Activated T-cell treated with anti-CD3 and anti-CD28 coated beads for 1 hour (primary cell): Measurements from ENCODE around the gene TMEM63C.
A peak's percentile ranks its signal among the peaks of the same experiment; 100 is the strongest.

Source experiments
- DNase-seq: peaks from one replicate; pipeline ENCODE4 v3.0.0-alpha.2; 2020; ENCODE audit warnings: low read depth

The TMEM63C gene

DNA sequence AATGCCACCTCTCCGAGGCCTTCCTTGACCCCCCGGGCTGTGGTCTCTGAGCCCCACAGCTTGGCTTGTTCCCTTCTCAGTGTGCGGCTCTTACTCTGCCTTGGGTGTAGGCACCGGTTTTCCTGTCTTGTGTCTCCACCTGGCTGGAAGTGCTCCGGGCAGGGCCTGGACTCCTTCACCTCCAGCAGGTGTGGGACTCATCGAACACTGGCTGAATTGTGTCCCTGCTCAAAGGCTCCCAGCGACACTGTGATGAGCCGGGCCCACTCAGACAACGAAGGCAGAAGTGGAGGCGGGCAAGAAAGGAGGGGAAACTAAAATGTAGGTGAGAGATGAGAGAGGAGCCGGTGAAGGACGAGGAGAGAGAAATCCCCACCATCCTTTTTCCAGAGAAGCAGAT, 18.0 kb downstream of the TMEM63C start:
- no peak for DNase-seq

DNA sequence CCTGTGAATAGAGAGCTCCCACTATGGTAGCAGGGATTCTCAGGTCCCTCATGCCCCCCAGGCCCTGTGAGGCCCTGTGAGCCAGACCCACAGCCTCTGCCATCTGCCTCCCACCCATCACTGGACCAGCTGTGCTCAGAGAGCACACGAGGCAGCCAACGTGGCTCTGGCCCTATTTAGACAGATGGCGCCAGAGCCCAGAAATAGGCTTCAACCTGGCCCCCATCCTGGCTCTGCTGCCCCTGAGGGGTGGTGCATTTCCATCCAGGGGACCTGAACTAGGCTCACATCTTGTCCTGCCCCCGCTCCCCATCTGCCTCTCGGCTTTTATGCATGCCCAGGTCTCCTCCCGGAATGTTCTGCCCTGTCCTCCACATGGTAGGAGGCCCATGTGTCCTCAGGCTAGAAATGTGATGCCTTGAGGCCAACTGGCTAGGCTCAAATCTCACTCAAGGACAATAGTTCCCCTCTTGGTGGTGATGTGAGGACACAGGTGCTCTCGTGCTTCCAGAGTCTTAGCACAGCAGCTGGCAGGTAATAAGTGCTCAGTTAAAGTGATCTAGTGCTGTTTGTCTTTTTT, 18.9 kb downstream of the TMEM63C start:
- DNase-seq = no peak

DNA sequence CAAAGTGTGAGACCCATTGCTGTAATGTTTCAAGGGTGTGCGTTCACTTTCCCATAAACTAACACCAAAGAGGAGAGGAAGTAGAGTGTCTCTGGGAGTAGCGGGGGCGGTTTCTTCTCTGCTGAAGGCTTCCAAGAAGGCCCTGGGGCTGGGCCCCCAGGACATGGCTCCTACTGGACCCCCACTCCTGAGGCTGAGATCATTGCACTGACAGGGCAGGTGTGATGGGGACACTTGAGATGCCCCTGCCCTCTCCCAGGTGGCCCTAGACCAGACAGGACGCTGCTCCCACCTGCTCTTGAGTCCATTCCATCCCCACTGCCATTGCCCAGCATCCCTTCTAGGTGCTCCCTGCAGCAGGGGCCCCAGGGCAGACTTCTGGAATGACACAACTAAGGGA, 20.1 kb downstream of the TMEM63C start:
- DNase-seq = no peak

DNA sequence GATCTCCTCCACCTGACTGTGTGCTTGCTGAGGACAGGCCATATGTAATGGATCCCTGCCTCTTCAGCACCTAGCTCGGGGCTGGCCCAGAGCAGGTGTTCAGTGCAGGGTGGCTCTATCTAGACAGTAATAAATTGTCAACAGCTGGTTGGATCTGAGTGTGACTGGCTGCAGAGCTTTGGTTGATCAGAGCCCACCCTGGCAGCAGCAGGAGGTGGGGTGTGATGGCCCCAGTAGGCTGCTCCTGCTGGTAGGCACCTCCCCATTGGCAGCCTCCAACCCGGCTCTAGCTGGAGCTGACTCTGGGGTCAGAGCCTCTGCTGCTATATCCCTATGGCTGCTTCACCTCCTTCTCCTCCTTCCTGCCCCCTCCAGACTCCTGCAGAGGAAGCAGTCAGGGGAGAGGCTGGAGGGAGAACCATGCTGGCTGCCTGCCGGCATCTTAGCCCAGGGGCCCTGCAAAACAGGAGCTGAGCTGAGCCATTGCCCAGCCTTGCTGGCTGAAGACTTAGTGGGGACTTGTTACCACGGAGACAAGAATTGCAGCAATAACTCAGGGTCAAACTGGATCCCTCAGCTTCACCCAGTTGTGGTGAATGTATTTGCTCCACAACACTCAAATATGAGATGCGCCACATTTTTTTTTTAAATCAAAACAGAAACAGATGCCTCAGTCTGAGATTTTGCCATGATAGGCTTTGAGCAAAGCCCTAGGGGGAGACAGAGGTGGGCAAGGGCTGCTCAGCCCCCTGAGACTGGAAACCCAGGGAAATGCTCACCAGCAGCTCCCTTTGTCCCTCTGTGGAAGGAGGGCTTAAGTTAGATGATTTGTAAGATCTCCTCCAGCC, 22.2 kb downstream of the TMEM63C start:
- DNase-seq = no peak

DNA sequence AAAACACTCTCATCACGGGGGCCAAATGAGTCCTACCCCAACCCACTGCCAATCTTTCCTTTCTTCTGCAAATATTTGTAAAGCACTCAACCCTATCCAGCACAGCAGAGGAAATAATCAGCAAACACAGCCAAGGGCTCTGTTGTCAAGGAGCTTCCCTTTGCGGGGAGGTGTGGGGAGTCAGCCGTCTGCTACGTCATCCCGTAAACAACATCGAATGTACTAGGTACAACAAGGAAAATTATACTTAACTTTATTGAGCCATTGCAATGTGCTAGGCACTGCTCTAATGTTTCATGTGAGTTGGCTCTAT, 22.8 kb downstream of the TMEM63C start:
- no peak for DNase-seq

DNA sequence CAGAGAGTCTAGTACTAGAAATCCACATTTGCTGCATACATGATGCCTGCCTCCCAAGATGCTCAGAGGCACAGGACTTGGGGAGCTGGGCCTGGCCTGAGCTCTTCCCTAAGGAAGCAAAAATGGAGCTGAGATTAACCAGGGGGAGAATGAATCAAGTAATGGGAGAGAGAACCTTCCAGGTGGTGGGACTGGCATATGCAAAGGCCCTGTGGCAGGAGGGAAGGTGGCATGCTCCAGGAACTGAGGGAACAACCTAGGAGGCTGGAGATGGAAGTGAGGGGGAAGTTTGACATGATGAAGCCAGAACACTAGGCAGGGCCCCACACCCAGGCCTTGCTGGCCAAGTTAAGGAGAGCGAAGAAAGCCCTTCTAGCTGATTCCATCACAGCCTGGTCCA, 23.3 kb downstream of the TMEM63C start:
- DNase-seq = no peak

DNA sequence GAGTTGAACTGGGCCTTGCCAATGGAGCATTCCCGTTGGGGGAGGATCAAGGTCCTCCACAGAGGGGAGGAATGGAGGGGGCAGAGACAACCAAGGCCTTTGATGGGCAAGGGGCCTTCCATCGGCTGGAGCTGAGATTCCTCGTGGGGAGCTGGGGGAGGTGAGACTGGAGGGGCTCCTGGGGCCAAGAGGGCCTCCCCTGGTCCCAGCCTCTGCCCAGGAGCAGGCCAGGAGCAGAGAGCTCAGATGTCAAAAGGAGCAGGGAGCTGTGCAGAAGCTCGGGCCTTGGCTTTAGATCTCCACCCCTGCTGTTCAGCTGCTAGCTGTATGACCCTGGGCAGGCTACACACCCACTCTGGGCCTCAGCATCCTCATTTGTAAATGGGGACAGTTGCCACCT, 24.0 kb downstream of the TMEM63C start:
- DNase-seq = no peak

DNA sequence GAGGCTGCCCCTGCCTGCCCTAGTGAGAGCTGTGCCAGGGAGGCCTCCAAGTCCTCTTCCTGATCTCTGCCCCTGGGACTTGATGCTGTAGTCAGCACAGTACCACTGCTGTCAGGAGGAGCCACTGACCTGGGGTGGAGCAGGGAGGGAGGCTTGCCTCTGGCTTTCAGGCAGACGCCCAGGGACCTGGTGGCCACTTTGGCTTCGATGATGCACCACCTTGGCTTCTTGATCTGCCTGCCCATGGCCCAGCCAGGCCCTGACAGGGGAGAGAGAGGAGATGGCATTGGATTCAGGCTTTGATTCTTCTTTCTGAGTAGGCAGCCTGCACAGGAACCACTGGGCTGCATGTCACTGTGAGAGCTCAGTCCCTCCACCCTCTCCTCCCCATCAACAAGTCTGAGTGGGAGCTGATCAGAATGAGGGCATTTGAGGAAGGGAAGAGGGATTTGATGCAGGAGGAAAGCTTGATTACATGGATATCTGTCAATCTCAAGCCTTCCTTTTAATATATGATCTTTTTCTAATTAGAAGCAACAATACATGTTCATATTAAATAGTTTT, 24.7 kb downstream of the TMEM63C start:
- no peak for DNase-seq

DNA sequence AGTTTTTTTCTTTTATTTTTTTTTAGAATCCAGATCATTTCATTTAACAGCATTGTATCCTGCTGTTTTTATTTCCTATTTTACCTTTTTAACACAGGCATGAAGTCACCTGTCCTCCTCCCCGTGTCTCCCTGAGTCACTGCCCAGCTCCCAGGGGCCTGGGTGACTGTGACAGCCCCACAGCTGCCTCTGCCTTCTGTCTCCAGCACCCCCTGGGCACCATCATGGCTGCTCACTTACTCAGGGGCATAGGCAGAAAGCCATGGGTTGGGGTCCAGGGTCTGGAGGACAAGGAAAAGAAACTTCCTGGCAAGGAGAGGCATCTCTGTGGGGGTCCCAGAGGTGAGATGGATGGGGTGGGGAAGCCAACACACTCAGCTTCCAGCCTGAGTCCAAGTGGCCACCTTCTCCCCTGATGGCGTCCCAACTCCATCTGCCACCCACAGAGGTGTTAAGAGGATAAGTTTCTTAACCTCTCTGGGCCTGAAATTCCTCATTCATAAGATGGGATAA, 25.3 kb downstream of the TMEM63C start:
- no peak for DNase-seq

DNA sequence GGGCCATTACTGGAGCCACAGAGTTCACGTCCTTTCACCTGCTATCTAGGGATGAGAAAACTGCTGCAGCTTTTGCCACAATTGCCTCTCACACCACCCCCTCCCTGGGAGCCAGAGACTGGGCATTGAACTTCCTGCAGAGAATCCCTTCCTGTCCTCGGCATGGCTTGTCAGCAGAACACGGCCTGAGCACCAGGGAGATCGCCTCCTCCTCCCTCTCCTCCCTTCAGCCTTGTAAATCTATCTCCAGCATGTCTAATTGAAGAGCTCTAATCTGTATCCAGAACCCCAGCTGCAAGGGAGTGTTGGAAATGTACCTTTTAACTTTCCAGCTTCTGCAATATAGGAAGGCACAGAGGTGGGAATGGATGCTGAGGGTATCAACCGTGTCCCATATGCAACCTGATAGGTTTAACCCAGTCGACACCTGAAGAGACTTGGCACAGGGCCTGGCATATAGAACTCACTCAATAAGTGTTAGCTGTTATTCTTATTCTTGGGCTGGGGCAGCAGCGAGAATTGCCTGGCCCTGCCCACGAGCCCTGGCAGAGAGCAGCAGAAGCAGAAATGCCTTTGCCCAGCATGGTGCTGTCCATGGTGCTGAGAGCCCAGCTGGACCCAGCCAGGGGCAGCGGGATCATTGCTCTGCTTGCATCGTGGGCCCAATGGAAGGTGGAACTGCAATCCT, 26.8 kb downstream of the TMEM63C start:
- peak; percentile 48 for DNase-seq

DNA sequence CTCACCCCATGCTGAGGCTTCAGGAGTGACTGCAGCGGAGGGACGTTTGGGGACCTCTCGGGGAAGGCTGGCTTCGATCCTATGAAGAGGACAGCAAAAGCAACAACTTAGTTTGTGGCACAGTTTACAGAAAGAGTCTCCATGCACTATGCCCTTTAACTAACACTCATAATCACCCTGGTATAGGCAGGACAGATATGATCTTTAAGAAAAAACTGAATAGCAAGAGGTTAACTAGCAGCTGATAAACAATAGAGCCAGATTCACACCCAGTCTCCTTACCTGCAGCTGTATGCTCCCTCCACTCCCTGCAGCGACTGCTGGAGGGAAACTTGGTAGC, 27.4 kb downstream of the TMEM63C start:
- DNase-seq = no peak

DNA sequence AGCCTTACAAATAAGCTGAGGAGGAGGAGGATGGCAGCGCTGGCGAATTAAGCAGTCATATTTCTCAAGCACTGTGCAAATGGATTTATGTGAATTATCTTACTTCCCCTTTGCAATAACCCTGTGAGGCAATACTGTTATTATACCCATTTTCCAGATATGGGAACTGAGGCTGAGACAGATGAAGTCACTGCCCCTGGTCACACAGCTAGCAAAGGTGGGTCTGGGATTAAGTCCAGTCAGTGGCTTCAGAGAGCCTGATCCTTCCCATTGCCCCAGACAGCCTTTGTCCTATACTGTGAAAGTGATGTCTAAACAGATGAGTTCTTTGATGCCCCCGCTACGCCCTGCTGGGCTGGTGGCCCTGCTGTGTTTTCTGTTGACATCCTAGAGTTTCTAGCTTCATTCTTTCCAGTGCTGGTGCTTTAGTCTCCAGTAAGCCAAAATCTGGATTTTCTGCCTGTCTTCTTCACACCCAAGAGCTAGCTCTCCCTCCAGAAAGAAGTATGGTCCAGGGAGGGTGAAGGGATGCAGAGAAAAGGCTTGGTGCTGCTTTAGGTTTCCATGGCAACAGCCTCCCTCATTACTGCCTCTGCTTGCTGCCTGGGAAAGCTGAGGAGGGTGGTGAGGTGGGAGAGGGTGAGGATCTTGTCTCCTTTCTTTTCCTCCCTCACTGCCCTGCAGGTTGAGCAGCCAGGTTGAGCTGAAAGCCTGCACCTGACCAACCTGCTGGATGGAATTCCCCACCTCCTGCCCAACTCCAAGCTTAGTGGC, 30.7 kb downstream of the TMEM63C start:
- DNase-seq = no peak

DNA sequence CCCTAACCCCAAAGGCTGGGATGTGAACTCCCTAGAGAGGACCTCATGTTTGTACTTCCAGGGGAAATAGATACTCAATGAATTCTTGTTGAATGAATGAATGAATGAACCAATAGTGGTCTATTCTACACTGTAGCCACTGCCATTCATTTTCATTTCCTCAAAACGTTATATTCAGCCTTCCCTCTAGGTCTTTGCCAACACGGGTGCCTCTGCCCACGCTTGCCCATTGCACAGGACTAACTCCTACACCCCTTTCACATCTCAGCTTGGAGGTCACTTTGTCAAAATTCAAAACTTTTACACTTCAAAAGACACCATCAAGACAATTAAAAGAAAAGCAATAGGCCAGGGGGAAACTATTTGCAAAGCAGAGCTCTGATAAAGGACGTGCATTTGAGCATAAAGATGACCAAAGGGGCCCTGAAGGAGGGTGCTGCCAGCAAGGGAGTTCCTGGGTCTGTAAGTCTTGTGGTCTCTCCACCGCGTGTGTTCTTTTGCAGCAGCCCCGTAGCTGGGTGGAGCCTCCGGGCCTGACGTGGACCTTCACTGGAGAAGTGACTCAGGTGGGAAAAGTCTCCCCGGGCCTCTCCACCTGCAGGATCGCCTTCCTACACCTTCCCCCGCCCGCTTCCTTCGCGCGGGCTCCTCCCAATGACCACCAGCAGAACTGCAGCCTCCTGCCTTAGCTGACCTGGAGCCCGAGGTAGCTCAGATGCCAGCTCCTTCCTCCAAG, 31.5 kb downstream of the TMEM63C start:
- DNase-seq = no peak

DNA sequence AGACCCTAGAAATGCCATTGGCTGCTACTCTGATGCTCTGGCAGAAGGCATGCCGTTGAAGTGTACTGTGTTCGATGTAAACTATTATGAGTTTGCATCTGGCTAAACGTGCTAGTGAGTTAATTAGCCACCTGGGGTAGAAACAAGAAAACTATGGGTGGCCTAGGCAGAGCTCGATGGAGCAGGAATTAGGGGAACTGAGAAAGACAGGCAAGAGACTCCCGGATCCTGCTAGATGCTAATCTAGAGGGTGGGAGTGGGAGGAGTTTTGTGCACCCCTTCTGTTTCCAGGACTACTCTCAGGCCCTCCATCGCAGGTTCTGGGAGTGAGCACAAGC, 32.0 kb downstream of the TMEM63C start:
- DNase-seq = no peak

DNA sequence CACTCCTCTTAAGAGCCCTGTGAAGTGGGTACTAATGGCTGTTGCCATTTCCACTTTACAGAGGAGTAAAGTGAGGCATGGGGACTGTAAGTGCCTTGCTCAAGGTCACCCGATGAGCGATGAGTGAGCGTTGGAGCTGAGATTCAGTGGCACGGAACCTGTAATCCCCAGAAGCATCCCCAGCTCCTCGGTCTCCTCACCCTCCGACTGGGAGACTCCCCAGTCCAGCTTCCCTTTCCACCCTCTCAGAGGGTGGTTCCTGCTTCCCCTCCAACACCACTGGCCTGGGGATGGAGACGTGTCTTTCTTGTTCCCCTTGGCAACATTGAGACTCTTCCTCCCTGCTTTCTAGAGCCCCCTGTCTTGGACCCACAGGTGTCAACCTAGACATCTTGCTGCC, 32.6 kb downstream of the TMEM63C start:
- DNase-seq = no peak

DNA sequence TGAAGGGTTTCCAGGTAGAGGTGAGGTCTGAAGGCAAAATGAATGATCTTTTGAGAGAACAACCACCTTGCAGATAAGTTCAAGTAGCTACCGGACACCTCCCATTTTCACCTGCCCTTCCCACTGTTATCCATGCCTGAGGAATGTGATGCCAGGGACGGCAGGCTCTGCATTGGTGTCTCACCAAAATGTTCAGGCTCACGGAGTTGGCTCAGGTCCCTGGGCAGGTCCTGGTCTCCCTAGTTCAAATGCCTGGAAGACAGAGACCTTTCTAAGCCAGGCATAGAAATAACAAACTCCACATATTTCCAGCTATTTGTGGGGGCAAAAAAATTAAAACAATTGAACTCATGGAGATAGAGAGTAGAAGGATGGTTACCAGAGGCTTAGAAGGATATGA, 36.0 kb downstream of the TMEM63C start:
- DNase-seq = no peak

DNA sequence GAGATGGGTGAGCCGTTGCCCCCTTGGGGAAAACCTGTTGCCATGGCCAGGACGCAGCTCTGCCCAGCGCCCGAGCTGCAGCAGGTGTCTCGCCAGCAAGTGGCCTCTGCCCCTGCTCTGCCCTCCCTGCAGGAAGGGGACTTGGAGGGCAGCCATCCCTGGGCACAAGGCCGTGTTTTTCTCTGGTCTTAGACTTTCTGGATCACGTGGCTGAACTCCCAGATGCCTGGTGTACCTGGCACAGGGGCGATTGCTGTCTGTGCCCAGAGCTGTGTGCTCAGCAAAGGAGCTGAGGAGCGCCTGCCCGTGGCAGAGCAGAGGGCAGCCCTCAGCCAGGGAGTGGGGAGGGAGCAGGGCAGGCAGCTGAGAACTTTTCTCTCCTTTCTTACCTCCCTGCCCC, 38.0 kb downstream of the TMEM63C start:
- DNase-seq = no peak

DNA sequence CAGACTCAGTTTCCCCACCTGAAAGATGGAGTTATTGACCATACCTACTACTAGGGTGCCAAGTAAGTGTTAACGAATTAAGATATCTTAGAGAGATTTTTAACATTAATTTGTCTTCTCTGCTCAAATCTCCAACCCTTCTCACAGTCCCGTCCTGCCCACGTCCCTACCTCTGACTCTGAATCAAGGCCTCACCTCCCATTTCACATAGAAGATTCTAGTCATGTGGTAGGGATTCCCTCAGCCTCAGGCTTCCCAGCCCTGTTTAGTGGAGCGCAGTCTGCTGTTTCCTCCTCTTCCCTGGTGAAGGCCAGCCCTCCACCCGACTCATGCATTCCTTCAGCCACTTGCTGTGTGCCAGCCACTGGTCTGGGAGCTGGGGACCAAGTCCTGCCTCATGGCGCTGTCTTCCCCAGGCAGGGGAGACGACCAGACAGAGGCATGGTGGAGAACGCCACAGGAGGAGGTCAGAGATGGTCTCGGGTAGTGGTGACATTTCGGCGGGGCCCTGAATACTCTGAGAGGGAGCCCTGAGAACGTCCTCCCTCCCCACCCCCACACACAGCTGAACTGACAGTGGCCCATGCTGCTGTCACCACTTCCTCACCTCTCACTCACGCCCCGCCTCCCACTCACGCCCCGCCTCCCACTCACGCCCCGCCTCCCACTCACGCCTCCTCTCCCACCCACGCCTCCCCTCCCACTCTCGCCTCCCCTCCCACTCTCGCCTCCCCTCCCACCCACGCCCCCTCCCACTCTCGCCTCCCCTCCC, 38.8 kb downstream of the TMEM63C start:
- DNase-seq = no peak

DNA sequence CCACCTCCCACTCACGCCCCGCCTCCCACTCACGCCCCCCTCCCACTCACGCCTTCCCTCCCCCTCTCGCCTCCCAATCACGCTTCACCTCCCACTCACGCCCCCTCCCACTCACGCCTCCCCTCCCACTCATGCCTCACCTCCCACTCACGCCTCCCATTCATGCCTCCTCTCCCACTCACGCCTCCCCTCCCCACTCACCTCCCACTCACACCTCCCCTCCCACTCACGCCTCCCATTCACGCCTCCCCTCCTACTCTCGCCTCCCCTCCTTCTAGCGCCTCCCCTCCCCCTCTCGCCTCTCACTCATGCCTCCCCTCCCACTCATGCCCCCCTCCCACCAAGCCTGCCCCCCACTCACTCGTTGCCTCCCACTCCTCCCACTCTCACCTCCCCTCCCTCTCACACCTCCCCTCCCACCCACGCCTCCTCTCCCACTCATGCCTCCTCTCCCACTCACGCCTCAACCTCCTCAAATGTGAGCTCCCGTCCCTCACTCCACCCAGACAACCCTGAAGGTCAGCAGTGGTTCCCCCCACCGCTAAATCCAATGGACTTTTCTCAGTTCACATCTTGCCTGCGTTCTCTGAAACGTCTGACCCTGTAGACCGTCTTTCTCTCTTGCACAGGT, 39.8 kb downstream of the TMEM63C start:
- no peak for DNase-seq

DNA sequence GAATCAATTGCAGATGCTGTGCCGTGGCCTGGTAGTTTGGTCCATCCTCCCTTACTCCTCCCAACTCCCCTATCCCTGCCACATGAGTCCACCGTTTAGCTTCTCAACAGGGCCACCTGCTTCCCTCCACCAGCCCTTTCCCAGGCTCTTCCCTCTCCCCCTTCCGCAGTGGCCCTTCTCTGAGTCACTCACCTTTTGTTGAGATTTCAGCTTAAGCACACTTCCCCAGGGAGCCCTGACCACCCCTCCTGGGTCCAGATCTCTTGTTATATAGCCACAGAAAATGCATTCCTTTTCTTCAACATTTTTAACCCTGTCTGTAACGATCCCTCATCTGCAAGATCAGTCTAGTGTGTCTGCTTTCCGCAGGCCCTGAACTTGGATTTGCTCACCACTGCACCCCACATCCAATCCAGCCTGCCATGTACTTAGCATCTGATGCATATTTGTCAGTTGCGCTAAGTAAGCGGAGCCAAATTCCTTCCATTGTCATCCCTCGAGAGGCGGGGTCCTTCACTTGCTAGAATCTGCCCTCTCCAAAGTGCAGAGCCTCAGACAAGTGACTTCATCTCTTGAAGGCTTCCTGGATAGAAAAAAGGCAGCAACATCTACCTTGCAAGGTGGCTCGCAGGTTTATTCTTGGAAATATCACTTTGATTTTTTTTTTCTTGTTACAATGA, 41.1 kb downstream of the TMEM63C start:
- DNase-seq = no peak
